HL-60/S4 treated with phorbol 12-myristate 13-acetate at 8.2 ng/mL for 4 days and 3 days (cell line): ENCODE data around the gene PNO1.
"Not testable (repeated sequence)": the region's sequence is repeated elsewhere in the genome, so short reads cannot be mapped to it uniquely, and the experiment has no call there.

Experiments used
- in situ Hi-C: fragments of 300-500 bp; cut with MboI; formaldehyde crosslinking; loops from 2 replicates; pipeline ENCODE4 v1.15.0; 2022; ENCODE audit warnings: low sequenced_read_pairs

PNO1 gene

GRCh38 chr2:68157402-68158133, at the start of gene PNO1:
Gene PNO1, plus strand, starts transcription at chr2:68157888. Its CDS starts 47 bp downstream, at chr2:68157935.
- in situ Hi-C loops: no loop called here

GRCh38 chr2:68108120-68108519, 49.6 kb upstream of the PNO1 start:
- in situ Hi-C loops: no loop called here

- in situ Hi-C loops: no loop called here
These were observed 47.6 kb upstream of the PNO1 start for GRCh38 chr2:68110102-68110501.

- in situ Hi-C loops: no loop called here
These were observed 41.7 kb upstream of the PNO1 start for GRCh38 chr2:68115965-68116364.

GRCh38 chr2:68117922-68118321, 39.8 kb upstream of the PNO1 start:
- in situ Hi-C loops: not testable (repeated sequence)

- in situ Hi-C loops: no loop called here
These were observed 38.9 kb upstream of the PNO1 start for GRCh38 chr2:68118816-68119215.

GRCh38 chr2:68119504-68119903, 38.2 kb upstream of the PNO1 start:
- in situ Hi-C loops: no loop called here

- in situ Hi-C loops: no loop called here
These were observed 35.6 kb upstream of the PNO1 start for GRCh38 chr2:68121873-68122679.

GRCh38 chr2:68122680-68122964, 35.1 kb upstream of the PNO1 start:
- in situ Hi-C loops: no loop called here

- in situ Hi-C loops: no loop called here
These were observed 33.4 kb upstream of the PNO1 start for GRCh38 chr2:68124321-68124720.

GRCh38 chr2:68125821-68126220, 31.9 kb upstream of the PNO1 start:
- in situ Hi-C loops: no loop called here

GRCh38 chr2:68126561-68126960, 31.1 kb upstream of the PNO1 start:
- in situ Hi-C loops: no loop called here

- in situ Hi-C loops: no loop called here
These were observed 30.1 kb upstream of the PNO1 start for GRCh38 chr2:68127358-68128242.

- in situ Hi-C loops: no loop called here
These were observed 23.6 kb upstream of the PNO1 start for GRCh38 chr2:68134120-68134519.

- in situ Hi-C loops: no loop called here
These were observed 23.1 kb upstream of the PNO1 start for GRCh38 chr2:68134554-68134953.

GRCh38 chr2:68135448-68136320, 22.0 kb upstream of the PNO1 start:
- in situ Hi-C loops: no loop called here

- in situ Hi-C loops: no loop called here
These were observed 15.8 kb upstream of the PNO1 start for GRCh38 chr2:68141875-68142274.

- in situ Hi-C loops: no loop called here
These were observed 6.7 kb upstream of the PNO1 start for GRCh38 chr2:68151037-68151436.

- in situ Hi-C loops: no loop called here
These were observed 4.9 kb upstream of the PNO1 start for GRCh38 chr2:68152681-68153347.

GRCh38 chr2:68155618-68156017, 2.1 kb upstream of the PNO1 start:
- in situ Hi-C loops: no loop called here
